Mesenchymal stem cell (in vitro differentiated cells and primary cell): ENCODE data around the gene PDGFA. TPM values are rescaled to one million over a fixed set of nuclear protein-coding genes. Genes with fewer than 3 reads are reported as not detected.
A peak's percentile ranks its signal among the peaks of the same experiment; 100 is the strongest.

ENCODE experiments used
- DNase-seq: peaks from one replicate; pipeline ENCODE4 v3.0.0-alpha.2; 2013
- H2AFZ ChIP-seq: one replicate; pipeline ENCODE4 v1.6.1; 2013; ENCODE audit warnings: low read depth, mild to moderate bottlenecking, control low read depth, inconsistent platforms, low read length, moderate library complexity
- H2AK5ac ChIP-seq: 2 replicates; pipeline ENCODE4 v1.6.1; 2013; ENCODE audit warnings: low read length, moderate library complexity, mild to moderate bottlenecking, inconsistent platforms; ENCODE audit not compliant: severe bottlenecking
- H2BK120ac ChIP-seq: one replicate; pipeline ENCODE4 v1.6.1; 2013; ENCODE audit warnings: low read depth, mild to moderate bottlenecking, inconsistent platforms, low read length, moderate library complexity
- H2BK12ac ChIP-seq, 2 experiments: one replicate each; pipeline ENCODE4 v1.6.1; 2013; ENCODE audit warnings: inconsistent platforms in 2 of 2, low read length in 2 of 2, mild to moderate bottlenecking in 2 of 2, moderate library complexity in 2 of 2, control low read depth in 1 of 2
- H2BK15ac ChIP-seq: one replicate; pipeline ENCODE4 v1.6.1; 2013; ENCODE audit warnings: mild to moderate bottlenecking, low read depth, inconsistent platforms; ENCODE audit not compliant: poor library complexity, severe bottlenecking
- H2BK5ac ChIP-seq: 2 replicates; pipeline ENCODE4 v1.6.1; 2013; ENCODE audit warnings: low read depth, mild to moderate bottlenecking, low read length, control low read depth, inconsistent platforms; ENCODE audit not compliant: poor library complexity, severe bottlenecking
- H3K14ac ChIP-seq, 2 experiments: one replicate each; pipeline ENCODE4 v1.6.1; 2013; ENCODE audit warnings: inconsistent platforms in 2 of 2, low read length in 2 of 2, control low read depth in 1 of 2, mild to moderate bottlenecking in 1 of 2, moderate library complexity in 1 of 2
- H3K18ac ChIP-seq, 2 experiments: one replicate each; pipeline ENCODE4 v1.6.1; 2013; ENCODE audit warnings: inconsistent platforms in 2 of 2, low read length in 2 of 2, control low read depth in 1 of 2, low read depth in 1 of 2, mild to moderate bottlenecking in 1 of 2
- H3K23ac ChIP-seq, 2 experiments: one replicate each; pipeline ENCODE4 v1.6.1; 2013; ENCODE audit warnings: inconsistent platforms in 2 of 2, low read length in 2 of 2, mild to moderate bottlenecking in 2 of 2, moderate library complexity in 2 of 2, control low read depth in 1 of 2
- H3K27ac ChIP-seq: 2 replicates; pipeline ENCODE4 v1.5.1; 2013; ENCODE audit warnings: mild to moderate bottlenecking, moderate library complexity, low read length, control low read depth, inconsistent platforms; ENCODE audit not compliant: poor library complexity, severe bottlenecking
- H3K27me3 ChIP-seq, 2 experiments: 2 replicates each; pipeline versions ENCODE4 v1.6.1 to v1.7.0; 2013; ENCODE audit warnings: low read length in 2 of 2, mild to moderate bottlenecking in 2 of 2, moderate library complexity in 2 of 2, control low read depth in 1 of 2, inconsistent platforms in 1 of 2; ENCODE audit not compliant: control insufficient read depth in 1 of 2, insufficient read depth in 1 of 2
- H3K36me3 ChIP-seq, 2 experiments: 2 replicates each; pipeline versions ENCODE4 v1.6.1 to v1.7.0; 2013; ENCODE audit warnings: low read length in 2 of 2, control low read depth in 1 of 2, inconsistent platforms in 1 of 2, low read depth in 1 of 2, mild to moderate bottlenecking in 1 of 2; ENCODE audit not compliant: insufficient read depth in 2 of 2, control insufficient read depth in 1 of 2
- H3K4ac ChIP-seq, 2 experiments: one replicate each; pipeline ENCODE4 v1.6.1; 2013; ENCODE audit warnings: inconsistent platforms in 2 of 2, low read length in 2 of 2, mild to moderate bottlenecking in 2 of 2, moderate library complexity in 2 of 2, control low read depth in 1 of 2, low read depth in 1 of 2
- H3K4me1 ChIP-seq: 2 replicates; pipeline ENCODE4 v1.6.1; 2013; ENCODE audit warnings: low read depth, low read length, control low read depth; ENCODE audit not compliant: control insufficient read depth, insufficient read depth
- H3K4me2 ChIP-seq: 2 replicates; pipeline ENCODE4 v1.6.1; 2013; ENCODE audit warnings: low read length, mild to moderate bottlenecking, inconsistent platforms; ENCODE audit not compliant: poor library complexity, severe bottlenecking
- H3K4me3 ChIP-seq, 2 experiments: 2 replicates each; pipeline versions ENCODE4 v1.5.1 to v1.7.0; 2013; ENCODE audit warnings: low read length in 2 of 2, mild to moderate bottlenecking in 2 of 2, control low read depth in 1 of 2, low read depth in 1 of 2; ENCODE audit not compliant: insufficient read depth in 1 of 2
- H3K79me1 ChIP-seq: replicated peaks from 2 replicates; pipeline ENCODE4 v1.6.1; 2013; ENCODE audit warnings: mild to moderate bottlenecking, control low read depth, low read length, inconsistent platforms; ENCODE audit not compliant: poor library complexity, severe bottlenecking
- H3K9ac ChIP-seq: 2 replicates; pipeline ENCODE4 v1.7.0; 2013; ENCODE audit warnings: mild to moderate bottlenecking, low read length, moderate library complexity
- H3K9me3 ChIP-seq: 2 replicates; pipeline ENCODE4 v1.7.0; 2013; ENCODE audit warnings: mild to moderate bottlenecking, low read length; ENCODE audit not compliant: control insufficient read depth
- H4K8ac ChIP-seq: one replicate; pipeline ENCODE4 v1.6.1; 2013; ENCODE audit warnings: inconsistent platforms, mild to moderate bottlenecking, low read length, moderate library complexity
- H4K91ac ChIP-seq: one replicate; pipeline ENCODE4 v1.6.1; 2013; ENCODE audit warnings: mild to moderate bottlenecking, low read length, inconsistent platforms
- WGBS: methylation state at CpG from one replicate; pipeline ENCODE4 v1.1.7; 2013; ENCODE audit warnings: mixed read lengths; 5-methylcytosine and 5-hydroxymethylcytosine counted together
- polyA plus RNA-seq, 2 experiments: library from polyadenylated mRNA; stranded (reverse); fragments of 200-250 nt; gene quantifications; one replicate each; pipeline ENCODE4 v1.2.3, GENCODE V29; 2013

The PDGFA gene
- polyA plus RNA-seq (2013, experiment 1 of 2) = 23.5 TPM
- polyA plus RNA-seq (2013, experiment 2 of 2) = 22.9 TPM

GRCh38 chr7:519484-520390, at the start of gene PDGFA:
Gene PDGFA, minus strand, starts transcription at chr7:519846. Its CDS starts 845 bp downstream, at chr7:519001.
- Histone ChIP-seq H3K79me1 (peaks cover 12% of the 10 kb centered on the region), H4K8ac (peak within 1 kb of the TSS; percentile 37), H3K4me1 (peaks cover 49% of the 10 kb centered on the region), H2BK15ac (peak within 1 kb of the TSS; percentile 23), H2BK5ac (no peak within 1 kb of the TSS), H2BK12ac (peak within 1 kb of the TSS in 1 of 2 experiments; percentile 59), H3K9ac (peak within 1 kb of the TSS; percentile 41), H3K23ac (peak within 1 kb of the TSS in 1 of 2 experiments; percentile 61), H3K27ac (no peak within 1 kb of the TSS), H3K27me3 (peaks cover 26 to 43% of the 10 kb centered on the region in 2 experiments), H3K4me3 (peak within 1 kb of the TSS; percentile 70 to 72), H2AFZ (peak within 1 kb of the TSS; percentile 76), H2AK5ac (no peak within 1 kb of the TSS), H3K4ac (peak within 1 kb of the TSS in 1 of 2 experiments; percentile 32), H3K14ac (peak within 1 kb of the TSS in 1 of 2 experiments; percentile 82), H2BK120ac (peak within 1 kb of the TSS; percentile 59), H4K91ac (peak within 1 kb of the TSS; percentile 59), H3K18ac (peak within 1 kb of the TSS; percentile 67 to 87), H3K9me3 (no peaks in the 10 kb centered on the region), H3K4me2 (peak within 1 kb of the TSS; percentile 94), H3K36me3 (peaks cover 0 to 4% of the 10 kb centered on the region in 2 experiments)
- peak; percentile 80 for DNase-seq
- WGBS = 0% methylated on average over 11 of the region's 132 CpGs

DNA sequence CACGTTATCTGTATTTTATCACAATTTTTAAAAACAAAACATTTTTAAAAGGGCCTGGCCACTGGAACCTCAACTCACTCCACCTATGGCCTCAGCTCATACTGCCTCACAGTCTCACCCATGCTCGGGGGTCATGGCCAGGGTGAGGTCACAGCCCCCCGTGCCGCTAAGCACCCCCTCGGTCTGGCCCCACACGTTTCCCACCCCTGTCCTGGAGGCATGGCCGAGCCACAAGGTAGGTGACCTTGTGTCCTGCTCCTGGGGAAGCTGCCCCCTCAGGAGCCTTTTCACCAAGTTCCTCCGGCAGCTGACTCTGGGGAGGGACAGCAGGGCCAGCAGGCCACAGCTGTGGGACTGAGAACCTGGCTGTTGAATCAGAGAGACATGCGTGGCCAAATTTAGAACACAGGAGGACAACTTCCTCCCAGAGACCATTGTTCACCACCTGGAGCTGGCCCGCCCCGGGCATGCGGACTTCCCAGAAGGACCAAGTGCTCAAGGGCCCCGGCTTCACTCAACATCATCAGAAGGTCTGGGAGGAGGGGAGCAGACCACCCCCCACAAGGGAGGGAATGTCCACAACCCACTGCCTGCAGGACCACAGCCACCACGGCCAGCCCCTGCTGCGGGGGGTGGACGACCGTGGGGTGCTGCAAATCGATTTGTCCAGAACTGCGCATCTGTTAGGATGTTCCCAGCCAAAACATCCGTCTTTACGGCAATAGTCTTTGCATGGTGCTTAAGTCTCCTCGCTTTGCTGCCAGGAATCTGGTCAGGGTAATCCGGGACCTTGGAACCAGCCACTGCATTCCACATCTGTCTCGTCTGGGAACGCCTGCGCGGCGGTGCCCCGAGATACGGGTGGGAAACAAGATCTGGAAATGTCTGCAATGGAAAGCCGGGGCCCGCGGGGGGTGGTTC, 48.6 kb upstream of the PDGFA start:
- no peak overlapping the region for H4K91ac ChIP-seq
- peak overlapping the region in 1 of 2 experiments; percentile 29 for H3K4ac ChIP-seq
- H3K9ac ChIP-seq = no peak overlapping the region
- H3K4me3 ChIP-seq = no peak overlapping the region
- H3K4me1 ChIP-seq = no peaks in the 10 kb centered on the region
- no peaks in the 10 kb centered on the region for H3K9me3 ChIP-seq
- 95% methylated on average over 33 of the region's 33 CpGs for whole genome bisulfite sequencing
- H3K4me2 ChIP-seq = no peak overlapping the region
- no peak overlapping the region for H4K8ac ChIP-seq
- no peak overlapping the region for H3K23ac ChIP-seq
- H3K79me1 ChIP-seq = no peaks in the 10 kb centered on the region
- H2BK120ac ChIP-seq = no peak overlapping the region
- no peak overlapping the region for H2BK12ac ChIP-seq
- no peak overlapping the region for H2AK5ac ChIP-seq
- H3K36me3 ChIP-seq = peaks cover 0 to 4% of the 10 kb centered on the region in 2 experiments
- no peak overlapping the region for H2BK15ac ChIP-seq
- no peak overlapping the region for H3K27ac ChIP-seq
- no peak overlapping the region for H3K14ac ChIP-seq
- DNase-seq = no peak
- H2BK5ac ChIP-seq = no peak overlapping the region
- H2AFZ ChIP-seq = no peak overlapping the region
- peaks cover 0 to 38% of the 10 kb centered on the region in 2 experiments for H3K27me3 ChIP-seq
- H3K18ac ChIP-seq = no peak overlapping the region

DNA sequence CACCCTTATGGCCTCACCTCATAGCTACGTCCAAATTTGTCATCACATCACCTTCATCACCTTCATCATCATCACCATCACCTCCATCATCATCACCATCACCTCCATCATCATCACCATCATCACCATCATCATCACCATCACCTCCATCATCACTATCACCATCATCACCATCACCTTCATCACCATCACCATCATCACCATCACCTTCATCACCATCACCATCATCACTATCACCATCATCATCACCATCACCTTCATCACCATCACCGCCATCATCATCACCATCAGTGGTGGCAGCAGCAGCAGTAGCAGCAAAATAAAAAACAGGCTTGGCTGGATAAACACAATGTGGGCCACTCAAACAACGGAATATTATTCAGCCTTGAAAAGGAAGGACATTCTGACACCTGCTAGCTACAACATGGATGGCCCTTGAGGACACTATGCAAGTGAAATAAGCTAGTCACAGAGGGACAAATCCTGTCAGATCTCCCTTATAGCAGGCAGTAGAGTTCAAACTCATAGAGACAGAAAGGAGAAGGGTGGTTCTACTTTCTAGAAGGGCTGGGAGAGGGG, 47.7 kb upstream of the PDGFA start:
- Histone ChIP-seq H3K79me1 (no peaks in the 10 kb centered on the region), H3K4me2 (no peak overlapping the region), H3K4ac (no peak overlapping the region), H3K23ac (no peak overlapping the region), H3K4me1 (peaks cover 2% of the 10 kb centered on the region), H2BK15ac (no peak overlapping the region), H3K36me3 (peaks cover 0 to 4% of the 10 kb centered on the region in 2 experiments), H3K14ac (no peak overlapping the region), H2AFZ (no peak overlapping the region), H4K8ac (no peak overlapping the region), H3K27me3 (peaks cover 0 to 36% of the 10 kb centered on the region in 2 experiments), H4K91ac (no peak overlapping the region), H2BK120ac (no peak overlapping the region), H2BK5ac (no peak overlapping the region), H2BK12ac (no peak overlapping the region), H3K9ac (no peak overlapping the region), H3K27ac (no peak overlapping the region), H3K9me3 (no peaks in the 10 kb centered on the region), H3K18ac (no peak overlapping the region), H3K4me3 (no peak overlapping the region), H2AK5ac (no peak overlapping the region)
- DNase-seq = no peak
- WGBS = 98% methylated on average over 2 of the region's 3 CpGs
